GM23338 (cell line): ENCODE data around the gene SUCNR1. TPM values are rescaled to one million over a fixed set of nuclear protein-coding genes. Genes with fewer than 3 reads are reported as not detected.

ENCODE experiments used
- CREB1 ChIP-seq: fragments of 250-450 bp; sonication (Bioruptor Pico); IDR thresholded peaks from 2 replicates; pipeline ENCODE4 v1.5.0; 2020; ENCODE audit warnings: low read depth, mild to moderate bottlenecking, moderate library complexity
- ETS1 ChIP-seq: IDR thresholded peaks from 2 replicates; pipeline ENCODE4 v1.6.1; 2016; ENCODE audit warnings: antibody characterized with exemption
- EZH2 ChIP-seq: fragments of 200-600 bp; sonication (generic); IDR thresholded peaks from one replicate; pipeline ENCODE4 v1.8.0; 2017; ENCODE audit warnings: antibody characterized with exemption, mild to moderate bottlenecking, low read depth; ENCODE audit not compliant: unreplicated experiment
- EZH2phosphoT487 ChIP-seq: fragments of 200-600 bp; sonication (generic); IDR thresholded peaks from one replicate; pipeline ENCODE4 v1.8.1; 2018; ENCODE audit warnings: antibody characterized with exemption; ENCODE audit not compliant: unreplicated experiment
- NANOG ChIP-seq: IDR thresholded peaks from 2 replicates; pipeline ENCODE4 v1.6.1; 2016; ENCODE audit warnings: antibody characterized with exemption, borderline replicate concordance
- POLR2AphosphoS5 ChIP-seq: IDR thresholded peaks from 2 replicates; pipeline ENCODE4 v1.6.1; 2016; ENCODE audit warnings: antibody characterized with exemption, low read depth
- REST ChIP-seq: IDR thresholded peaks from one replicate; pipeline ENCODE4 v1.6.1; 2018; ENCODE audit warnings: antibody characterized with exemption; ENCODE audit not compliant: unreplicated experiment
- STAT1 ChIP-seq: IDR thresholded peaks from one replicate; pipeline ENCODE4 v1.6.1; 2016; ENCODE audit warnings: antibody characterized with exemption; ENCODE audit not compliant: unreplicated experiment
- ZNF114 ChIP-seq: fragments of 250-450 bp; sonication (Bioruptor Pico); IDR thresholded peaks from 2 replicates; pipeline ENCODE4 v1.5.0; 2020; ENCODE audit warnings: mild to moderate bottlenecking, moderate library complexity
- ZNF331 ChIP-seq: fragments of 250-450 bp; sonication (Bioruptor Pico); IDR thresholded peaks from 2 replicates; pipeline ENCODE4 v1.5.0; 2020; ENCODE audit warnings: low read depth, mild to moderate bottlenecking, moderate library complexity
- ZNF462 ChIP-seq: fragments of 250-450 bp; sonication (Bioruptor Pico); IDR thresholded peaks from 2 replicates; pipeline ENCODE4 v1.5.0; 2020; ENCODE audit warnings: mild to moderate bottlenecking, moderate library complexity
- polyA plus RNA-seq: library from polyadenylated mRNA; unstranded; fragments of >200 nt; fragmentation: Nextera tagmentation; extraction: Ambion mirVana; gene quantifications from 2 replicates; pipeline ENCODE4 v1.2.1, GENCODE V29; 2016
- total RNA-seq: library from RNA; depleted of rRNA; stranded (reverse); fragments of >200 nt; shearing (Covaris generic); gene quantifications from 2 replicates; pipeline ENCODE4 v1.2.3, GENCODE V29; 2014

The SUCNR1 gene
- total and polyA plus RNA-seq, 2 experiments from 2014 or later, result not detected

- TF ChIP-seq ZNF462 (no peak), NANOG (no peak), ZNF331 (CRISPR knock-in tag) (no peak), EZH2phosphoT487 (no peak), CREB1 (no peak), EZH2 (no peak), REST (no peak), ETS1 (no peak), POLR2AphosphoS5 (no peak), STAT1 (no peak), ZNF114 (no peak)
These were observed 50.5 kb downstream of the SUCNR1 start (continued) for GRCh38 chr3:151923901-151924300.
